SKM-1 (cell line): ENCODE measurements around the gene CACNA1B.
"Not testable (repeated sequence)": the region's sequence is repeated elsewhere in the genome, so short reads cannot be mapped to it uniquely, and the experiment has no call there.

Experiments
- DNase-seq: peaks from one replicate; lab custom pipeline; 2025; ENCODE audit not compliant: unreplicated experiment; lab: John Stamatoyannopoulos, UW

CACNA1B gene

GRCh38 chr9:137885121-137885520 is 7.5 kb downstream of the CACNA1B start:
- not testable (repeated sequence) for DNase-seq

- not testable (repeated sequence) for DNase-seq
Observed at GRCh38 chr9:137888621-137889020, 11.0 kb downstream of the CACNA1B start.

- DNase-seq: not testable (repeated sequence)
Observed at GRCh38 chr9:137889966-137890365, 12.4 kb downstream of the CACNA1B start.

GRCh38 chr9:137890768-137891587 is 13.4 kb downstream of the CACNA1B start:
- not testable (repeated sequence) for DNase-seq

GRCh38 chr9:137891588-137892423 is 14.2 kb downstream of the CACNA1B start:
- DNase-seq: no peak

GRCh38 chr9:137892424-137893191 is 15.0 kb downstream of the CACNA1B start:
- no peak for DNase-seq

- DNase-seq: no peak
Observed at GRCh38 chr9:137893670-137894069, 16.1 kb downstream of the CACNA1B start.

- DNase-seq: no peak
Observed at GRCh38 chr9:137899551-137900360, 22.2 kb downstream of the CACNA1B start.

GRCh38 chr9:137900584-137901310 is 23.2 kb downstream of the CACNA1B start:
- DNase-seq: no peak

- DNase-seq: no peak
Observed at GRCh38 chr9:137902646-137903045, 25.1 kb downstream of the CACNA1B start.

GRCh38 chr9:137905740-137906139 is 28.2 kb downstream of the CACNA1B start:
- no peak for DNase-seq

GRCh38 chr9:137907776-137908175 is 30.2 kb downstream of the CACNA1B start:
- DNase-seq: no peak

GRCh38 chr9:137912671-137913070 is 35.1 kb downstream of the CACNA1B start:
- no peak for DNase-seq

- no peak for DNase-seq
Observed at GRCh38 chr9:137913132-137913531, 35.5 kb downstream of the CACNA1B start.

- no peak for DNase-seq
Observed at GRCh38 chr9:137913771-137914767, 36.5 kb downstream of the CACNA1B start.

GRCh38 chr9:137916540-137916939 is 39.0 kb downstream of the CACNA1B start:
- no peak for DNase-seq

GRCh38 chr9:137917116-137917515 is 39.5 kb downstream of the CACNA1B start:
- no peak for DNase-seq

GRCh38 chr9:137917795-137918194 is 40.2 kb downstream of the CACNA1B start:
- no peak for DNase-seq
